B cell (primary cell): ENCODE measurements around the gene GLCCI1.

ENCODE experiments used
- EZH2 ChIP-seq: IDR thresholded peaks from 2 replicates; pipeline ENCODE4 v1.6.1; 2012; ENCODE audit warnings: borderline replicate concordance, low read depth, mild to moderate bottlenecking, moderate library complexity, low read length; ENCODE audit not compliant: insufficient read depth, poor library complexity, severe bottlenecking
- TF ChIP-seq, protein P1 (sequence below): fragments of 200-600 bp; IDR thresholded peaks from one replicate; pipeline ENCODE4 v1.8.0; 2022; ENCODE audit warnings: antibody characterized with exemption, mild to moderate bottlenecking

GRCh38 chr7:7988706-7989105, 20.1 kb downstream of the GLCCI1 start:
- no peak for TF ChIP-seq EZH2
- TF ChIP-seq, protein P1, sequence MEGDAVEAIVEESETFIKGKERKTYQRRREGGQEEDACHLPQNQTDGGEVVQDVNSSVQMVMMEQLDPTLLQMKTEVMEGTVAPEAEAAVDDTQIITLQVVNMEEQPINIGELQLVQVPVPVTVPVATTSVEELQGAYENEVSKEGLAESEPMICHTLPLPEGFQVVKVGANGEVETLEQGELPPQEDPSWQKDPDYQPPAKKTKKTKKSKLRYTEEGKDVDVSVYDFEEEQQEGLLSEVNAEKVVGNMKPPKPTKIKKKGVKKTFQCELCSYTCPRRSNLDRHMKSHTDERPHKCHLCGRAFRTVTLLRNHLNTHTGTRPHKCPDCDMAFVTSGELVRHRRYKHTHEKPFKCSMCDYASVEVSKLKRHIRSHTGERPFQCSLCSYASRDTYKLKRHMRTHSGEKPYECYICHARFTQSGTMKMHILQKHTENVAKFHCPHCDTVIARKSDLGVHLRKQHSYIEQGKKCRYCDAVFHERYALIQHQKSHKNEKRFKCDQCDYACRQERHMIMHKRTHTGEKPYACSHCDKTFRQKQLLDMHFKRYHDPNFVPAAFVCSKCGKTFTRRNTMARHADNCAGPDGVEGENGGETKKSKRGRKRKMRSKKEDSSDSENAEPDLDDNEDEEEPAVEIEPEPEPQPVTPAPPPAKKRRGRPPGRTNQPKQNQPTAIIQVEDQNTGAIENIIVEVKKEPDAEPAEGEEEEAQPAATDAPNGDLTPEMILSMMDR: no peak
